ENCODE data around the gene RPS27L. TPM values are rescaled to one million over a fixed set of nuclear protein-coding genes. Genes with fewer than 3 reads are reported as not detected.

The RPS27L gene
- total and polyA plus RNA-seq, 2 of the 8 experiments (the other 6 are each of a cell fraction or from before 2014, with no cell fraction given) = 115 to 143 TPM

DNA sequence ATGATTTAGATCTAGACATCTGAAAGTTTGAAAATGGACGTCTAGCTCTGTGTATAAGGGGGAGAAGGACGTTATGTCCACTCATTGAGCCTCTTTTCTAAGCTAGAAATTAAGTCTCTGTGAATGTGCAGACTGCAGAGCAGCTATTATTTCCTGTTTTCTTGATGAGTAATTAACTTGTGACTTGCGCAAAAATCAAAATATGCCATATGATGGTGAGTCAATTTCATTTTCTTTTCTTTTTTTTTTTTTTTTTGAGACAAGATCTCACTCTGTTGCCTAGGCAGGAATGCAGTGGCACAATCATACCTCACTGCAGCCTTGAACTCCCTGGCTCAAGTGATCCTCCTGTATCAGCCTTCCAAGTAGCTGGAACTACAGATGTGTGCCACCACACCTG lies 21.5 kb downstream of the RPS27L start (continued):
- TF ChIP-seq, protein P1, sequence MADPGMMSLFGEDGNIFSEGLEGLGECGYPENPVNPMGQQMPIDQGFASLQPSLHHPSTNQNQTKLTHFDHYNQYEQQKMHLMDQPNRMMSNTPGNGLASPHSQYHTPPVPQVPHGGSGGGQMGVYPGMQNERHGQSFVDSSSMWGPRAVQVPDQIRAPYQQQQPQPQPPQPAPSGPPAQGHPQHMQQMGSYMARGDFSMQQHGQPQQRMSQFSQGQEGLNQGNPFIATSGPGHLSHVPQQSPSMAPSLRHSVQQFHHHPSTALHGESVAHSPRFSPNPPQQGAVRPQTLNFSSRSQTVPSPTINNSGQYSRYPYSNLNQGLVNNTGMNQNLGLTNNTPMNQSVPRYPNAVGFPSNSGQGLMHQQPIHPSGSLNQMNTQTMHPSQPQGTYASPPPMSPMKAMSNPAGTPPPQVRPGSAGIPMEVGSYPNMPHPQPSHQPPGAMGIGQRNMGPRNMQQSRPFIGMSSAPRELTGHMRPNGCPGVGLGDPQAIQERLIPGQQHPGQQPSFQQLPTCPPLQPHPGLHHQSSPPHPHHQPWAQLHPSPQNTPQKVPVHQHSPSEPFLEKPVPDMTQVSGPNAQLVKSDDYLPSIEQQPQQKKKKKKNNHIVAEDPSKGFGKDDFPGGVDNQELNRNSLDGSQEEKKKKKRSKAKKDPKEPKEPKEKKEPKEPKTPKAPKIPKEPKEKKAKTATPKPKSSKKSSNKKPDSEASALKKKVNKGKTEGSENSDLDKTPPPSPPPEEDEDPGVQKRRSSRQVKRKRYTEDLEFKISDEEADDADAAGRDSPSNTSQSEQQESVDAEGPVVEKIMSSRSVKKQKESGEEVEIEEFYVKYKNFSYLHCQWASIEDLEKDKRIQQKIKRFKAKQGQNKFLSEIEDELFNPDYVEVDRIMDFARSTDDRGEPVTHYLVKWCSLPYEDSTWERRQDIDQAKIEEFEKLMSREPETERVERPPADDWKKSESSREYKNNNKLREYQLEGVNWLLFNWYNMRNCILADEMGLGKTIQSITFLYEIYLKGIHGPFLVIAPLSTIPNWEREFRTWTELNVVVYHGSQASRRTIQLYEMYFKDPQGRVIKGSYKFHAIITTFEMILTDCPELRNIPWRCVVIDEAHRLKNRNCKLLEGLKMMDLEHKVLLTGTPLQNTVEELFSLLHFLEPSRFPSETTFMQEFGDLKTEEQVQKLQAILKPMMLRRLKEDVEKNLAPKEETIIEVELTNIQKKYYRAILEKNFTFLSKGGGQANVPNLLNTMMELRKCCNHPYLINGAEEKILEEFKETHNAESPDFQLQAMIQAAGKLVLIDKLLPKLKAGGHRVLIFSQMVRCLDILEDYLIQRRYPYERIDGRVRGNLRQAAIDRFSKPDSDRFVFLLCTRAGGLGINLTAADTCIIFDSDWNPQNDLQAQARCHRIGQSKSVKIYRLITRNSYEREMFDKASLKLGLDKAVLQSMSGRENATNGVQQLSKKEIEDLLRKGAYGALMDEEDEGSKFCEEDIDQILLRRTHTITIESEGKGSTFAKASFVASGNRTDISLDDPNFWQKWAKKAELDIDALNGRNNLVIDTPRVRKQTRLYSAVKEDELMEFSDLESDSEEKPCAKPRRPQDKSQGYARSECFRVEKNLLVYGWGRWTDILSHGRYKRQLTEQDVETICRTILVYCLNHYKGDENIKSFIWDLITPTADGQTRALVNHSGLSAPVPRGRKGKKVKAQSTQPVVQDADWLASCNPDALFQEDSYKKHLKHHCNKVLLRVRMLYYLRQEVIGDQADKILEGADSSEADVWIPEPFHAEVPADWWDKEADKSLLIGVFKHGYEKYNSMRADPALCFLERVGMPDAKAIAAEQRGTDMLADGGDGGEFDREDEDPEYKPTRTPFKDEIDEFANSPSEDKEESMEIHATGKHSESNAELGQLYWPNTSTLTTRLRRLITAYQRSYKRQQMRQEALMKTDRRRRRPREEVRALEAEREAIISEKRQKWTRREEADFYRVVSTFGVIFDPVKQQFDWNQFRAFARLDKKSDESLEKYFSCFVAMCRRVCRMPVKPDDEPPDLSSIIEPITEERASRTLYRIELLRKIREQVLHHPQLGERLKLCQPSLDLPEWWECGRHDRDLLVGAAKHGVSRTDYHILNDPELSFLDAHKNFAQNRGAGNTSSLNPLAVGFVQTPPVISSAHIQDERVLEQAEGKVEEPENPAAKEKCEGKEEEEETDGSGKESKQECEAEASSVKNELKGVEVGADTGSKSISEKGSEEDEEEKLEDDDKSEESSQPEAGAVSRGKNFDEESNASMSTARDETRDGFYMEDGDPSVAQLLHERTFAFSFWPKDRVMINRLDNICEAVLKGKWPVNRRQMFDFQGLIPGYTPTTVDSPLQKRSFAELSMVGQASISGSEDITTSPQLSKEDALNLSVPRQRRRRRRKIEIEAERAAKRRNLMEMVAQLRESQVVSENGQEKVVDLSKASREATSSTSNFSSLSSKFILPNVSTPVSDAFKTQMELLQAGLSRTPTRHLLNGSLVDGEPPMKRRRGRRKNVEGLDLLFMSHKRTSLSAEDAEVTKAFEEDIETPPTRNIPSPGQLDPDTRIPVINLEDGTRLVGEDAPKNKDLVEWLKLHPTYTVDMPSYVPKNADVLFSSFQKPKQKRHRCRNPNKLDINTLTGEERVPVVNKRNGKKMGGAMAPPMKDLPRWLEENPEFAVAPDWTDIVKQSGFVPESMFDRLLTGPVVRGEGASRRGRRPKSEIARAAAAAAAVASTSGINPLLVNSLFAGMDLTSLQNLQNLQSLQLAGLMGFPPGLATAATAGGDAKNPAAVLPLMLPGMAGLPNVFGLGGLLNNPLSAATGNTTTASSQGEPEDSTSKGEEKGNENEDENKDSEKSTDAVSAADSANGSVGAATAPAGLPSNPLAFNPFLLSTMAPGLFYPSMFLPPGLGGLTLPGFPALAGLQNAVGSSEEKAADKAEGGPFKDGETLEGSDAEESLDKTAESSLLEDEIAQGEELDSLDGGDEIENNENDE (IDR thresholded peaks at IDR 0.05; ENCODE audit: insufficient replicate concordance, low read length) = no peak
- TF ChIP-seq RXRA (IDR thresholded peaks at IDR 0.05; ENCODE audit: insufficient read depth, low read depth, low read length) = no peak

Data from H1 (cell line).